HCT116 (cell line): Measurements from ENCODE around the gene ARNT2.

ENCODE experiments used
- CTCF ChIP-seq, 3 experiments: fragments of 200-600 bp in 1 of 3; sonication (generic) in 1 of 3; IDR thresholded peaks in 2 of 3; conservative IDR thresholded peaks in 1 of 3; 2 replicates each; pipeline ENCODE4 v1.5.1; 2012 to 2017; ENCODE audit warnings: low read depth in 2 of 3, low read length in 2 of 3, antibody characterized with exemption in 1 of 3, borderline replicate concordance in 1 of 3, control low read depth in 1 of 3, mild to moderate bottlenecking in 1 of 3, mixed read lengths in 1 of 3, mixed run types in 1 of 3, moderate library complexity in 1 of 3; ENCODE audit not compliant: insufficient read depth in 1 of 3
- ELF1 ChIP-seq: IDR thresholded peaks from 2 replicates; pipeline ENCODE4 v1.6.1; 2012; ENCODE audit warnings: low read depth, borderline replicate concordance
- EZH2 ChIP-seq: fragments of 200-600 bp; sonication (generic); IDR thresholded peaks from 2 replicates; pipeline ENCODE4 v1.6.1; 2017; ENCODE audit warnings: antibody characterized with exemption, mixed run types
- JUND ChIP-seq: IDR thresholded peaks from 2 replicates; pipeline ENCODE4 v1.6.1; 2012
- MAX ChIP-seq: IDR thresholded peaks from 2 replicates; pipeline ENCODE4 v1.6.1; 2012
- POLR2A ChIP-seq: IDR thresholded peaks from 2 replicates; pipeline ENCODE4 v1.7.0; 2011; ENCODE audit warnings: borderline replicate concordance; ENCODE audit not compliant: insufficient read depth, insufficient read length; ENCODE audit errors: extremely low read depth
- POLR2AphosphoS5 ChIP-seq: IDR thresholded peaks from 2 replicates; pipeline ENCODE4 v1.6.1; 2011; ENCODE audit warnings: mild to moderate bottlenecking, low read depth, low read length, moderate library complexity
- TCF7L2 ChIP-seq: IDR thresholded peaks from 2 replicates; pipeline ENCODE4 v1.7.0; 2011; ENCODE audit warnings: borderline replicate concordance, inconsistent platforms; ENCODE audit not compliant: insufficient read depth, insufficient read length; ENCODE audit errors: extremely low read depth
- YY1 ChIP-seq: IDR thresholded peaks from 2 replicates; pipeline ENCODE4 v1.6.1; 2011; ENCODE audit warnings: low read length, low read depth, moderate library complexity, mild to moderate bottlenecking; ENCODE audit not compliant: insufficient replicate concordance; ENCODE audit errors: extremely low read depth
- ZNF274 ChIP-seq: fragments of 200-500 bp; sonication (Bioruptor generic); IDR thresholded peaks from 2 replicates; pipeline ENCODE4 v1.6.1; 2014; ENCODE audit warnings: mild to moderate bottlenecking, low read depth, low read length, inconsistent platforms
- TF ChIP-seq, protein P1 (sequence below): IDR thresholded peaks from 2 replicates; pipeline ENCODE4 v1.6.1; 2012; ENCODE audit warnings: low read depth

DNA sequence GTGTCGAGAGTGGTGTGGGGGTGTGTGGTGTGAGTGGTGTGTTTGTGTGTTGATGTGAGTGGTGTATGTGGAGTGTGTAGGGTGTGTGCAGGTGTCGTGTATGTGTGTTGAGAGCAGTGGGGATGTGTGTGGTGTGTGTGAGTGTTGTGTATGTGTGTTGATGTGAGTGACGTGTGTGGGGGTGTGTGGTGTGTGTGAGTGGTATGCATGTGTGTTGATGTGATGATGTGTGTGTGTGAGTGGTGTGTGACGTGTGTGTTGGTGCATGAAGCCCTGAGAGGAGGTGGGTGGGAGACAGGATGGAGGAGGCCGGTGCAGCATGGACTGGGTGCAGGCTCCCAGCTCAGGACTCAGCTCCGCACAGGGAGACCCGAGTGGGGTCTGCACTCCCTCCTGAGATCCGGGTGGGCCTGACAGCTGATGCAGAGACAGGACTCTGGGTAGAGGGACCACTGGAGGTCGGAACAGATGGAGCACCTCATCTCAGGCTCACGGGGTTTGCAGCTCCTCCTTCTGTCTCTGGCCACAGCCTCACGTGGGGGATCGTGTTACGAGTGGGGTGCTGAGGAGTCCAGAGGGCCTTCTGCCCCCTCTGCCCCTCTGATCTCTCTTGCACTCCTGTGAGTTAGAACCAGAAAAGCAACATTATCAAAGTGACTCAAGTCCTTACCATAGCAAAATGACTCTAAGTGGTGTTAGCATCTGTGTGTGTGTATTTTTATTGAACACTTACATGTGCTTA lies 41.3 kb downstream of the ARNT2 start:
- TF ChIP-seq JUND = no peak
- TF ChIP-seq, protein P1, sequence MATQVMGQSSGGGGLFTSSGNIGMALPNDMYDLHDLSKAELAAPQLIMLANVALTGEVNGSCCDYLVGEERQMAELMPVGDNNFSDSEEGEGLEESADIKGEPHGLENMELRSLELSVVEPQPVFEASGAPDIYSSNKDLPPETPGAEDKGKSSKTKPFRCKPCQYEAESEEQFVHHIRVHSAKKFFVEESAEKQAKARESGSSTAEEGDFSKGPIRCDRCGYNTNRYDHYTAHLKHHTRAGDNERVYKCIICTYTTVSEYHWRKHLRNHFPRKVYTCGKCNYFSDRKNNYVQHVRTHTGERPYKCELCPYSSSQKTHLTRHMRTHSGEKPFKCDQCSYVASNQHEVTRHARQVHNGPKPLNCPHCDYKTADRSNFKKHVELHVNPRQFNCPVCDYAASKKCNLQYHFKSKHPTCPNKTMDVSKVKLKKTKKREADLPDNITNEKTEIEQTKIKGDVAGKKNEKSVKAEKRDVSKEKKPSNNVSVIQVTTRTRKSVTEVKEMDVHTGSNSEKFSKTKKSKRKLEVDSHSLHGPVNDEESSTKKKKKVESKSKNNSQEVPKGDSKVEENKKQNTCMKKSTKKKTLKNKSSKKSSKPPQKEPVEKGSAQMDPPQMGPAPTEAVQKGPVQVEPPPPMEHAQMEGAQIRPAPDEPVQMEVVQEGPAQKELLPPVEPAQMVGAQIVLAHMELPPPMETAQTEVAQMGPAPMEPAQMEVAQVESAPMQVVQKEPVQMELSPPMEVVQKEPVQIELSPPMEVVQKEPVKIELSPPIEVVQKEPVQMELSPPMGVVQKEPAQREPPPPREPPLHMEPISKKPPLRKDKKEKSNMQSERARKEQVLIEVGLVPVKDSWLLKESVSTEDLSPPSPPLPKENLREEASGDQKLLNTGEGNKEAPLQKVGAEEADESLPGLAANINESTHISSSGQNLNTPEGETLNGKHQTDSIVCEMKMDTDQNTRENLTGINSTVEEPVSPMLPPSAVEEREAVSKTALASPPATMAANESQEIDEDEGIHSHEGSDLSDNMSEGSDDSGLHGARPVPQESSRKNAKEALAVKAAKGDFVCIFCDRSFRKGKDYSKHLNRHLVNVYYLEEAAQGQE = no peak
- TF ChIP-seq CTCF (IDR thresholded peaks at IDR 0.05 in 2 of 3, conservative IDR thresholded peaks at IDR 0.05 in 1 of 3; ENCODE audit: borderline replicate concordance in 1 of 3, insufficient read depth in 1 of 3, low read depth in 2 of 3, low read length in 2 of 3) = no peak
- TF ChIP-seq YY1 = no peak
- no peak for TF ChIP-seq POLR2AphosphoS5
- no peak for TF ChIP-seq MAX
- no peak for TF ChIP-seq POLR2A
- no peak for TF ChIP-seq EZH2
- TF ChIP-seq TCF7L2 = no peak
- TF ChIP-seq ELF1 = no peak
- TF ChIP-seq ZNF274 = no peak
